Measurements from ENCODE around the gene PARVB.

DNA sequence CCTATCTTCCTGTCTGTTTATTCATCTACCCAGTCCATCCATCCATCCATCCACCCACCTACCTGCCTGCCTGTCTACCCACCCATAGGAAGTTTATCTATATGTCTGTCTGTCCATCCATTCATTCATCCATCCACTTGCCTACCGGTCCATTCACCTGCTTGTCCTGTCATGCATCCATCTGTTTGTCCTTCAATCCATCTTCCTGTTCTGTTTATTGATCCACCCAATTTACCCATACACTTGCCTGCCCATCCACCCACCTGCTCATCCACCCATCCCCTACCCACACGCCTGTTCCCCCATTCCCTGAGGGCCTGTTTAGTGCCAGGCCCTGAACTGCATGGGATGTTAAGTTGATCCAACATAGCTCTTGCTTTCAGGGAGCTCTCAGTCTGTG is 175.1 kb downstream of the PARVB start:
- TF ChIP-seq POLR2A (IDR thresholded peaks at IDR 0.05; ENCODE audit: extremely low read depth, insufficient read length), result no peak
- no peak for TF ChIP-seq CTCF (IDR thresholded peaks at IDR 0.05; ENCODE audit: low read depth, low read length)
- TF ChIP-seq MAX (IDR thresholded peaks at IDR 0.05; ENCODE audit: low read depth, low read length), result no peak
- no peak for TF ChIP-seq MYC (IDR thresholded peaks at IDR 0.05; ENCODE audit: low read depth, low read length)
